HCT116 (cell line): Measurements from ENCODE around the gene MGAT4C. TPM values are rescaled to one million over a fixed set of nuclear protein-coding genes. Genes with fewer than 3 reads are reported as not detected.
"Not testable (repeated sequence)": the region's sequence is repeated elsewhere in the genome, so short reads cannot be mapped to it uniquely, and the experiment has no call there.

Experiments used
- ATAC-seq: fragments of 200-7000 bp; cut with Tn5 transposase; 2 replicates; pipeline ENCODE4 v1.9.1; 2020; ENCODE audit warnings: mild to moderate bottlenecking, moderate library complexity
- BruUV-seq: library from RNA; stranded (reverse); fragments of 400-500 nt; replicated peaks from 2 replicates; lab custom pipeline; 2021; lab: Mats Ljungman, UMichigan
- CTCF ChIA-PET: fragments of 300-600 bp; sonication (Branson Sonifier 250); formaldehyde crosslinking; loops from one replicate; lab custom pipeline; 2021; ENCODE audit warnings: antibody characterized with exemption; lab: Charles Lee
- POLR2A ChIA-PET: fragments of 300-600, 350-600 bp; sonication (Branson Sonifier 250); formaldehyde crosslinking; loops from one replicate; lab custom pipeline; 2021; ENCODE audit warnings: antibody characterized with exemption; lab: Charles Lee
- RAD21 ChIA-PET, 2 experiments: fragments of 300-600 bp; sonication (Branson Sonifier 250); formaldehyde crosslinking; loops; one replicate each; lab custom pipeline; 2023; ENCODE audit warnings: low total read pairs in 2 of 2; ENCODE audit not compliant: uncharacterized antibody in 2 of 2, unreplicated experiment in 2 of 2, low non-redundant PET in 1 of 2; lab: Charles Lee
- DNase-seq: peaks from one replicate; pipeline ENCODE4 v3.0.0-alpha.2; 2010; ENCODE audit warnings: low read depth, low spot score
- H2AFZ ChIP-seq: fragments of 200-600 bp; shearing (Covaris generic), sonication (generic); 2 replicates; pipeline ENCODE4 v1.6.1; 2017; ENCODE audit warnings: low read depth, mixed run types, mixed read lengths, antibody characterized with exemption, low read length; ENCODE audit not compliant: poor library complexity, severe bottlenecking
- H3K27ac ChIP-seq: 2 replicates; pipeline ENCODE4 v1.5.1; 2012; ENCODE audit warnings: low read depth, low read length
- H3K27me3 ChIP-seq: fragments of 200-600 bp; sonication (generic); 2 replicates; pipeline ENCODE4 v1.6.1; 2016; ENCODE audit warnings: mixed run types, low read length, mixed read lengths; ENCODE audit not compliant: insufficient read depth
- H3K36me3 ChIP-seq, 2 experiments: fragments of 200-500 bp in 1 of 2; fragments of 200-600 bp in 1 of 2; sonication (Bioruptor generic) in 1 of 2; sonication (generic) in 1 of 2; 2 replicates each; pipeline versions ENCODE4 v1.5.1 to v1.6.1; 2014 to 2016; ENCODE audit warnings: low read length in 2 of 2, inconsistent platforms in 1 of 2, mixed read lengths in 1 of 2, mixed run types in 1 of 2; ENCODE audit not compliant: insufficient read depth in 2 of 2, control insufficient read depth in 1 of 2
- H3K4me1 ChIP-seq, 2 experiments: fragments of 200-600 bp in 1 of 2; sonication (generic) in 1 of 2; 2 replicates each; pipeline versions ENCODE4 v1.5.1 to v1.6.1; 2012 to 2017; ENCODE audit warnings: low read length in 2 of 2, inconsistent platforms in 1 of 2, mild to moderate bottlenecking in 1 of 2, mixed read lengths in 1 of 2, mixed run types in 1 of 2, moderate library complexity in 1 of 2; ENCODE audit not compliant: insufficient read depth in 2 of 2, control insufficient read depth in 1 of 2
- H3K4me2 ChIP-seq: fragments of 200-600 bp; sonication (generic); 2 replicates; pipeline ENCODE4 v1.6.1; 2017; ENCODE audit warnings: mixed run types, low read length, mixed read lengths
- H3K4me3 ChIP-seq, 2 experiments: fragments of 200-600 bp in 1 of 2; sonication (generic) in 1 of 2; replicated peaks in 1 of 2; 2 replicates each; pipeline ENCODE4 v1.5.1; 2011 to 2016; ENCODE audit warnings: low read length in 2 of 2, control low read depth in 1 of 2, low read depth in 1 of 2, mild to moderate bottlenecking in 1 of 2, mixed read lengths in 1 of 2, mixed run types in 1 of 2
- H3K79me2 ChIP-seq: fragments of 200-600 bp; sonication (generic); 2 replicates; pipeline ENCODE4 v1.6.1; 2017; ENCODE audit warnings: mild to moderate bottlenecking, mixed run types, low read length, moderate library complexity, mixed read lengths; ENCODE audit not compliant: insufficient read depth
- H3K9ac ChIP-seq: fragments of 200-600 bp; sonication (generic); 2 replicates; pipeline ENCODE4 v1.6.1; 2016; ENCODE audit warnings: low read length, mixed read lengths
- H3K9me2 ChIP-seq: fragments of 200-600 bp; sonication (generic), shearing (Covaris generic); 2 replicates; pipeline ENCODE4 v1.6.1; 2017; ENCODE audit warnings: mixed run types, mild to moderate bottlenecking, moderate library complexity; ENCODE audit not compliant: insufficient read depth
- H3K9me3 ChIP-seq, 2 experiments: fragments of 200-500 bp in 1 of 2; fragments of 200-600 bp in 1 of 2; sonication (Bioruptor generic) in 1 of 2; sonication (generic) in 1 of 2; 2 replicates each; pipeline ENCODE4 v1.6.1; 2014 to 2017; ENCODE audit warnings: low read length in 2 of 2, mixed read lengths in 2 of 2, inconsistent platforms in 1 of 2, low read depth in 1 of 2, mild to moderate bottlenecking in 1 of 2, mixed run types in 1 of 2, moderate library complexity in 1 of 2; ENCODE audit not compliant: control insufficient read depth in 1 of 2, insufficient read depth in 1 of 2
- H4K20me1 ChIP-seq: fragments of 200-600 bp; sonication (generic), shearing (Covaris generic); 2 replicates; pipeline ENCODE4 v1.6.1; 2017; ENCODE audit warnings: mixed run types, mild to moderate bottlenecking, moderate library complexity; ENCODE audit not compliant: insufficient read depth
- CBX3 ChIP-seq: IDR thresholded peaks from 2 replicates; pipeline ENCODE4 v1.6.1; 2012; ENCODE audit warnings: low read depth
- CEBPB ChIP-seq: IDR thresholded peaks from 2 replicates; pipeline ENCODE4 v1.6.1; 2012; ENCODE audit warnings: low read depth
- ELF1 ChIP-seq: IDR thresholded peaks from 2 replicates; pipeline ENCODE4 v1.6.1; 2012; ENCODE audit warnings: low read depth, borderline replicate concordance
- EZH2 ChIP-seq: fragments of 200-600 bp; sonication (generic); IDR thresholded peaks from 2 replicates; pipeline ENCODE4 v1.6.1; 2017; ENCODE audit warnings: antibody characterized with exemption, mixed run types
- EZH2phosphoT487 ChIP-seq: fragments of 200-600 bp; IDR thresholded peaks from 2 replicates; pipeline ENCODE4 v1.6.1; 2018; ENCODE audit warnings: antibody characterized with exemption, borderline replicate concordance
- FOSL1 ChIP-seq: IDR thresholded peaks from 2 replicates; pipeline ENCODE4 v1.6.1; 2012; ENCODE audit warnings: low read depth
- POLR2A ChIP-seq: IDR thresholded peaks from 2 replicates; pipeline ENCODE4 v1.7.0; 2011; ENCODE audit warnings: borderline replicate concordance; ENCODE audit not compliant: insufficient read depth, insufficient read length; ENCODE audit errors: extremely low read depth
- POLR2AphosphoS5 ChIP-seq: IDR thresholded peaks from 2 replicates; pipeline ENCODE4 v1.6.1; 2011; ENCODE audit warnings: mild to moderate bottlenecking, low read depth, low read length, moderate library complexity
- RAD21 ChIP-seq: IDR thresholded peaks from 2 replicates; pipeline ENCODE4 v1.6.1; 2012; ENCODE audit warnings: low read depth, mild to moderate bottlenecking
- TCF7L2 ChIP-seq: IDR thresholded peaks from 2 replicates; pipeline ENCODE4 v1.7.0; 2011; ENCODE audit warnings: borderline replicate concordance, inconsistent platforms; ENCODE audit not compliant: insufficient read depth, insufficient read length; ENCODE audit errors: extremely low read depth
- ZBTB33 ChIP-seq: IDR thresholded peaks from 2 replicates; pipeline ENCODE4 v1.6.1; 2011; ENCODE audit warnings: mild to moderate bottlenecking, low read length, moderate library complexity; ENCODE audit not compliant: insufficient replicate concordance; ENCODE audit errors: extremely low read depth
- ZFX ChIP-seq: fragments of 450-650 bp; IDR thresholded peaks from 2 replicates; pipeline ENCODE4 v1.6.1; 2017
- intact Hi-C: fragments of 100-400 bp; cut with micrococcal nuclease; formaldehyde crosslinking; loops from 2 replicates; pipeline ENCODE4 v1.10.0; 2022
- total RNA-seq: library from RNA; stranded (reverse); gene quantifications from one replicate; pipeline ENCODE4 v1.2.1, GENCODE V29; 2021; ENCODE audit not compliant: unreplicated experiment
- TF ChIP-seq, protein P1 (sequence below): IDR thresholded peaks from 2 replicates; pipeline ENCODE4 v1.6.1; 2012

Gene MGAT4C
- total RNA-seq, 1 experiment from 2014 or later, result not detected

GRCh38 chr12:86134561-86134960, 121.6 kb downstream of the MGAT4C start:
- ChIA-PET POLR2A (no interaction called here), CTCF (no interaction called here), RAD21 (no interaction called here)
- BruUV-seq, result no TSS peak
- Histone ChIP-seq H3K27me3 (no peaks in the 10 kb centered on the region), H3K36me3 (no peaks in the 10 kb centered on the region), H4K20me1 (no peaks in the 10 kb centered on the region), H3K4me1 (peaks cover 0 to 9% of the 10 kb centered on the region in 2 experiments; a peak in 2 of 4 replicates), H3K9ac (no peak overlapping the region), H3K4me2 (no peak overlapping the region), H3K27ac (no peak overlapping the region), H3K4me3 (no peak overlapping the region), H3K9me2 (no peaks in the 10 kb centered on the region), H2AFZ (no peak overlapping the region), H3K79me2 (no peaks in the 10 kb centered on the region), H3K9me3 (no peaks in the 10 kb centered on the region)
- no peak for DNase-seq
- TF ChIP-seq EZH2 (no peak), CEBPB (no peak), RAD21 (no peak), POLR2AphosphoS5 (no peak), ZFX (no peak), POLR2A (no peak), FOSL1 (no peak), ELF1 (no peak), TCF7L2 (no peak), ZBTB33 (no peak), EZH2phosphoT487 (no peak), CBX3 (no peak)
- TF ChIP-seq, protein P1, sequence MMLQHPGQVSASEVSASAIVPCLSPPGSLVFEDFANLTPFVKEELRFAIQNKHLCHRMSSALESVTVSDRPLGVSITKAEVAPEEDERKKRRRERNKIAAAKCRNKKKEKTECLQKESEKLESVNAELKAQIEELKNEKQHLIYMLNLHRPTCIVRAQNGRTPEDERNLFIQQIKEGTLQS, result no peak
- intact Hi-C loops, result no loop called here
- no peak for ATAC-seq

- ATAC-seq, DNase-seq, CTCF ChIA-PET, H4K20me1 ChIP-seq, H3K4me3 ChIP-seq, H3K27ac ChIP-seq, RAD21 ChIA-PET, H3K36me3 ChIP-seq, H3K9ac ChIP-seq, intact Hi-C loops, H2AFZ ChIP-seq, H3K27me3 ChIP-seq, H3K79me2 ChIP-seq, POLR2A ChIA-PET, H3K4me1 ChIP-seq, H3K9me2 ChIP-seq, H3K4me2 ChIP-seq, H3K9me3 ChIP-seq, BruUV-seq: not testable (repeated sequence)
Measured at GRCh38 chr12:86126900-86127299, 129.3 kb downstream of the MGAT4C start.
